Mammary epithelial cell (primary cell): ENCODE measurements around the gene NKD1.

Source experiments
- EZH2 ChIP-seq: IDR thresholded peaks from 2 replicates; pipeline ENCODE4 v1.6.1; 2012; ENCODE audit warnings: low read length, inconsistent platforms, borderline replicate concordance
- TF ChIP-seq, protein P1 (sequence below), 2 donors: IDR thresholded peaks in 1 of 2; conservative IDR thresholded peaks in 1 of 2; 2 replicates each; pipeline ENCODE4 v1.5.1; 2011 to 2012; ENCODE audit warnings: inconsistent platforms in 2 of 2, low read length in 2 of 2, mild to moderate bottlenecking in 2 of 2, control low read depth in 1 of 2, low read depth in 1 of 2; ENCODE audit not compliant: insufficient read depth in 1 of 2; ENCODE audit errors: extremely low read depth in 1 of 2

DNA sequence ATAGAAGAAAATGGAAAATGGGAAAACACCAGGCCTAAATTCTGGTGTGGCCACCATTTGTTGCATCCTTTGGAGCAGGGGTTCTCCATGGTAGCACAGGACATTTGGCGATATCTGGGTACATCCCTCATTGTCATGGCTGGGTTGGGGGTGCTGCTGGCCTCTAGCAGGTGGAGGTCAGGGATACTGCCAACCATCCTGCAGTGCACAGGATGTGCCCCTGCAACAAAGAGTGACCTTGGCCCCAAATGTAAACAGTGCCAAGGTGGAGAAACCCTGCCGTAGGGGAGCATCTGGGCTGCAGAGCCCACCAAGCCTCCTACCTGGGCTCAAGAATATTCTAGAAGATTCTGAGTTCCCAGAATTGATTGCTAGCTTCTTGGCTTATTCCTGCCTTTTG, 27.5 kb downstream of the NKD1 start:
- TF ChIP-seq, protein P1, sequence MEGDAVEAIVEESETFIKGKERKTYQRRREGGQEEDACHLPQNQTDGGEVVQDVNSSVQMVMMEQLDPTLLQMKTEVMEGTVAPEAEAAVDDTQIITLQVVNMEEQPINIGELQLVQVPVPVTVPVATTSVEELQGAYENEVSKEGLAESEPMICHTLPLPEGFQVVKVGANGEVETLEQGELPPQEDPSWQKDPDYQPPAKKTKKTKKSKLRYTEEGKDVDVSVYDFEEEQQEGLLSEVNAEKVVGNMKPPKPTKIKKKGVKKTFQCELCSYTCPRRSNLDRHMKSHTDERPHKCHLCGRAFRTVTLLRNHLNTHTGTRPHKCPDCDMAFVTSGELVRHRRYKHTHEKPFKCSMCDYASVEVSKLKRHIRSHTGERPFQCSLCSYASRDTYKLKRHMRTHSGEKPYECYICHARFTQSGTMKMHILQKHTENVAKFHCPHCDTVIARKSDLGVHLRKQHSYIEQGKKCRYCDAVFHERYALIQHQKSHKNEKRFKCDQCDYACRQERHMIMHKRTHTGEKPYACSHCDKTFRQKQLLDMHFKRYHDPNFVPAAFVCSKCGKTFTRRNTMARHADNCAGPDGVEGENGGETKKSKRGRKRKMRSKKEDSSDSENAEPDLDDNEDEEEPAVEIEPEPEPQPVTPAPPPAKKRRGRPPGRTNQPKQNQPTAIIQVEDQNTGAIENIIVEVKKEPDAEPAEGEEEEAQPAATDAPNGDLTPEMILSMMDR (conservative IDR thresholded peaks at IDR 0.05 in 1 of 2, IDR thresholded peaks at IDR 0.05 in 1 of 2; ENCODE audit: extremely low read depth in 1 of 2, insufficient read depth in 1 of 2, low read depth in 1 of 2, low read length in 2 of 2) = no peak
- no peak for TF ChIP-seq EZH2
